Measurements from ENCODE around the gene AUTS2.
A peak's percentile ranks its signal among the peaks of the same experiment; 100 is the strongest.

GRCh38 chr7:70193514-70193913 lies 595.2 kb downstream of the AUTS2 start:
- TF ChIP-seq, protein P1, sequence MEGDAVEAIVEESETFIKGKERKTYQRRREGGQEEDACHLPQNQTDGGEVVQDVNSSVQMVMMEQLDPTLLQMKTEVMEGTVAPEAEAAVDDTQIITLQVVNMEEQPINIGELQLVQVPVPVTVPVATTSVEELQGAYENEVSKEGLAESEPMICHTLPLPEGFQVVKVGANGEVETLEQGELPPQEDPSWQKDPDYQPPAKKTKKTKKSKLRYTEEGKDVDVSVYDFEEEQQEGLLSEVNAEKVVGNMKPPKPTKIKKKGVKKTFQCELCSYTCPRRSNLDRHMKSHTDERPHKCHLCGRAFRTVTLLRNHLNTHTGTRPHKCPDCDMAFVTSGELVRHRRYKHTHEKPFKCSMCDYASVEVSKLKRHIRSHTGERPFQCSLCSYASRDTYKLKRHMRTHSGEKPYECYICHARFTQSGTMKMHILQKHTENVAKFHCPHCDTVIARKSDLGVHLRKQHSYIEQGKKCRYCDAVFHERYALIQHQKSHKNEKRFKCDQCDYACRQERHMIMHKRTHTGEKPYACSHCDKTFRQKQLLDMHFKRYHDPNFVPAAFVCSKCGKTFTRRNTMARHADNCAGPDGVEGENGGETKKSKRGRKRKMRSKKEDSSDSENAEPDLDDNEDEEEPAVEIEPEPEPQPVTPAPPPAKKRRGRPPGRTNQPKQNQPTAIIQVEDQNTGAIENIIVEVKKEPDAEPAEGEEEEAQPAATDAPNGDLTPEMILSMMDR (IDR thresholded peaks at IDR 0.05 in 8 of 11, conservative IDR thresholded peaks at IDR 0.05 in 3 of 11) = peak in 3 of 11 experiments; percentile 11 to 28 (median 17)
- no peak for TF ChIP-seq POLR2A (IDR thresholded peaks at IDR 0.05)

Data from spleen (tissue), 7 donors.